DMS153 (cell line): ENCODE data around the gene GCLC.
"Not testable (repeated sequence)": the region's sequence is repeated elsewhere in the genome, so short reads cannot be mapped to it uniquely, and the experiment has no call there.

Experiments
- DNase-seq: peaks from one replicate; lab custom pipeline; 2025; lab: John Stamatoyannopoulos, UW

The GCLC gene

GRCh38 chr6:53544470-53545308 is at the start of gene GCLC:
Gene GCLC (minus strand): TSS chr6:53545101. CDS start chr6:53544645, 456 bp downstream.
- DNase-seq: peak; percentile 91

- no peak for DNase-seq
Measured at GRCh38 chr6:53594596-53594995, 49.7 kb upstream of the GCLC start.

- no peak for DNase-seq
Measured at GRCh38 chr6:53593001-53593488, 48.1 kb upstream of the GCLC start.

GRCh38 chr6:53591873-53592272 is 47.0 kb upstream of the GCLC start:
- no peak for DNase-seq

- DNase-seq: no peak
Measured at GRCh38 chr6:53588816-53589509, 44.1 kb upstream of the GCLC start.

GRCh38 chr6:53587291-53587690 is 42.4 kb upstream of the GCLC start:
- no peak for DNase-seq

GRCh38 chr6:53585208-53585900 is 40.5 kb upstream of the GCLC start:
- no peak for DNase-seq

GRCh38 chr6:53584726-53585125 is 39.8 kb upstream of the GCLC start:
- no peak for DNase-seq

GRCh38 chr6:53583451-53583850 is 38.5 kb upstream of the GCLC start:
- DNase-seq: no peak

GRCh38 chr6:53582963-53583362 is 38.1 kb upstream of the GCLC start:
- no peak for DNase-seq

GRCh38 chr6:53581856-53582255 is 37.0 kb upstream of the GCLC start:
- no peak for DNase-seq

GRCh38 chr6:53581173-53581773 is 36.4 kb upstream of the GCLC start:
- no peak for DNase-seq

GRCh38 chr6:53579338-53579737 is 34.4 kb upstream of the GCLC start:
- DNase-seq: no peak

GRCh38 chr6:53578371-53578770 is 33.5 kb upstream of the GCLC start:
- DNase-seq: no peak

- DNase-seq: no peak
Measured at GRCh38 chr6:53573299-53573698, 28.4 kb upstream of the GCLC start.

- not testable (repeated sequence) for DNase-seq
Measured at GRCh38 chr6:53572379-53572778, 27.5 kb upstream of the GCLC start.

GRCh38 chr6:53568776-53569616 is 24.1 kb upstream of the GCLC start:
- DNase-seq: no peak

GRCh38 chr6:53567701-53568100 is 22.8 kb upstream of the GCLC start:
- no peak for DNase-seq

- peak; percentile 32 for DNase-seq
Measured at GRCh38 chr6:53566755-53567154, 21.9 kb upstream of the GCLC start.

GRCh38 chr6:53565886-53566285 is 21.0 kb upstream of the GCLC start:
- DNase-seq: no peak

- no peak for DNase-seq
Measured at GRCh38 chr6:53564401-53565065, 19.6 kb upstream of the GCLC start.
